Activated CD4-positive, alpha-beta T cell treated with anti-CD3 and anti-CD28 coated beads, Interleukin-2, amount 10 ng/mL, durations not matched to agents 24 days and 14 days (primary cell): ENCODE measurements around the gene TYW1. TPM values are rescaled to one million over a fixed set of nuclear protein-coding genes. Genes with fewer than 3 reads are reported as not detected.
"Not testable (repeated sequence)": the region's sequence is repeated elsewhere in the genome, so short reads cannot be mapped to it uniquely, and the experiment has no call there.

Experiments
- DNase-seq: peaks from one replicate; pipeline ENCODE4 v3.0.0; 2022
- H3K27ac Mint-ChIP-seq: one replicate; pipeline ENCODE4 v1.8.0; 2022; ENCODE audit warnings: mild to moderate bottlenecking, mixed read lengths
- H3K27me3 Mint-ChIP-seq: one replicate; pipeline ENCODE4 v1.8.0; 2022; ENCODE audit warnings: mixed read lengths
- H3K36me3 Mint-ChIP-seq: one replicate; pipeline ENCODE4 v1.8.0; 2022; ENCODE audit warnings: low read depth, mild to moderate bottlenecking, mixed read lengths
- H3K4me1 Mint-ChIP-seq: one replicate; pipeline ENCODE4 v1.8.0; 2021; ENCODE audit warnings: mixed read lengths
- H3K4me3 Mint-ChIP-seq: one replicate; pipeline ENCODE4 v1.8.0; 2022; ENCODE audit warnings: mild to moderate bottlenecking, moderate library complexity, mixed read lengths
- H3K9me3 Mint-ChIP-seq: one replicate; pipeline ENCODE4 v1.8.0; 2021; ENCODE audit warnings: mixed read lengths
- intact Hi-C: fragments of 100-400 bp; cut with micrococcal nuclease; formaldehyde crosslinking; loops from one replicate; pipeline ENCODE4 v1.15.1; 2023
- total RNA-seq: library from RNA; stranded (reverse); gene quantifications from 2 replicates; pipeline ENCODE4 v1.2.3, GENCODE V29; 2022

The TYW1 gene
- total RNA-seq, 1 donor from 2014 or later: 21.1 TPM

GRCh38 chr7:67264000-67264399, 267.4 kb downstream of the TYW1 start:
- H3K4me3 Mint-ChIP-seq, intact Hi-C loops: not testable (repeated sequence)

GRCh38 chr7:67266070-67266469, 269.4 kb downstream of the TYW1 start:
- H3K27ac Mint-ChIP-seq, H3K36me3 Mint-ChIP-seq, H3K4me1 Mint-ChIP-seq, intact Hi-C loops, H3K9me3 Mint-ChIP-seq, H3K4me3 Mint-ChIP-seq, H3K27me3 Mint-ChIP-seq, DNase-seq: not testable (repeated sequence)

More at GRCh38 chr7:67264000-67264399, 267.4 kb downstream of the TYW1 start:
- not testable (repeated sequence) for H3K9me3 Mint-ChIP-seq, H3K4me1 Mint-ChIP-seq, H3K36me3 Mint-ChIP-seq, DNase-seq, H3K27me3 Mint-ChIP-seq, H3K27ac Mint-ChIP-seq

GRCh38 chr7:67267914-67268313, 271.3 kb downstream of the TYW1 start:
- no peak for DNase-seq
- H3K9me3 Mint-ChIP-seq: no peaks in the 10 kb centered on the region
- no peak overlapping the region for H3K27ac Mint-ChIP-seq
- intact Hi-C loops: no loop called here
- H3K4me1 Mint-ChIP-seq: no peaks in the 10 kb centered on the region
- H3K36me3 Mint-ChIP-seq: peaks cover 2% of the 10 kb centered on the region
- no peak overlapping the region for H3K4me3 Mint-ChIP-seq
- no peaks in the 10 kb centered on the region for H3K27me3 Mint-ChIP-seq

- DNase-seq, H3K27me3 Mint-ChIP-seq, H3K9me3 Mint-ChIP-seq, intact Hi-C loops, H3K27ac Mint-ChIP-seq, H3K36me3 Mint-ChIP-seq, H3K4me3 Mint-ChIP-seq, H3K4me1 Mint-ChIP-seq: not testable (repeated sequence)
Observed at GRCh38 chr7:67269916-67270315, 273.3 kb downstream of the TYW1 start.

Other genes starting within 250 kb of the TYW1 start
- 88.4 and 92.2 TPM in 2 replicates for gene TMEM248, start 75.6 kb upstream of the TYW1 start, total RNA-seq
- 68.6 and 72.8 TPM in 2 replicates for gene SBDS, start 1.2 kb upstream of the TYW1 start, total RNA-seq